ENCODE results near the gene BTNL2. TPM values are rescaled to one million over a fixed set of nuclear protein-coding genes. Genes with fewer than 3 reads are reported as not detected.
"Not testable (repeated sequence)": the region's sequence is repeated elsewhere in the genome, so short reads cannot be mapped to it uniquely, and the experiment has no call there.

The BTNL2 gene, protein sequence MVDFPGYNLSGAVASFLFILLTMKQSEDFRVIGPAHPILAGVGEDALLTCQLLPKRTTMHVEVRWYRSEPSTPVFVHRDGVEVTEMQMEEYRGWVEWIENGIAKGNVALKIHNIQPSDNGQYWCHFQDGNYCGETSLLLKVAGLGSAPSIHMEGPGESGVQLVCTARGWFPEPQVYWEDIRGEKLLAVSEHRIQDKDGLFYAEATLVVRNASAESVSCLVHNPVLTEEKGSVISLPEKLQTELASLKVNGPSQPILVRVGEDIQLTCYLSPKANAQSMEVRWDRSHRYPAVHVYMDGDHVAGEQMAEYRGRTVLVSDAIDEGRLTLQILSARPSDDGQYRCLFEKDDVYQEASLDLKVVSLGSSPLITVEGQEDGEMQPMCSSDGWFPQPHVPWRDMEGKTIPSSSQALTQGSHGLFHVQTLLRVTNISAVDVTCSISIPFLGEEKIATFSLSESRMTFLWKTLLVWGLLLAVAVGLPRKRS
- total RNA-seq (2014; rRNA removed; shearing (Covaris generic)), result not detected in 2 replicates

GRCh38 chr6:32406857-32407256 is at the start of gene BTNL2:
BTNL2 (minus strand) TSS chr6:32407181; CDS start chr6:32407123, 58 bp downstream.
- Histone ChIP-seq H3K27me3 (ENCODE audit: control insufficient read depth, insufficient read depth, low read length) (no peaks in the 10 kb centered on the region; the same call in 1 of the 2 replicates), H3K36me3 (replicated peaks; ENCODE audit: control insufficient read depth, insufficient read depth, low read length) (no peaks in the 10 kb centered on the region), H3K4me3 (ENCODE audit: insufficient read depth, low read depth, low read length) (no peak within 1 kb of the TSS)
- no peak for DNase-seq

- no peak for DNase-seq
- no peak overlapping the region for H3K4me3 ChIP-seq (ENCODE audit: insufficient read depth, low read depth, low read length)
- H3K27me3 ChIP-seq (ENCODE audit: control insufficient read depth, insufficient read depth, low read length), result no peaks in the 10 kb centered on the region; the same call in 1 of the 2 replicates
- no peaks in the 10 kb centered on the region for H3K36me3 ChIP-seq (replicated peaks; ENCODE audit: control insufficient read depth, insufficient read depth, low read length)
These were observed 42.2 kb upstream of the BTNL2 start for GRCh38 chr6:32449088-32449736.

DNA sequence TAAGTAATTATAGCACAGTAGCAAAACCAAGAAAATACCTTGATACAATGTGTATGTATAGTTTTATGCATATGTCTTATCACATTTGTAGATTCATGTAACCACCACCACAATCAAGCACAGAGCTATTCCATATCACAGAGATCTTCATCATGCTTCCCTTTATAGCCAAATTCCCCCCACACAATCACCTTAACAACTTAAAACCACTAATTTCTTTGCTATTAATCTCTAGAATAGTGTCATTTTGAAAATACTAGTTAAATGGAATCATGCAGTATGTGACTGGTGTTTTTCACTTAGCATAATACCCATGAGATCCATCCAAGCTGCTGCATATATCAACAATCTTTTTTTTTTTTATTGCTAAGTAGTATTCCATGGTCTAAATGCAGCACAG is 41.0 kb upstream of the BTNL2 start:
- Histone ChIP-seq H3K27me3 (ENCODE audit: control insufficient read depth, insufficient read depth, low read length) (no peaks in the 10 kb centered on the region; the same call in 1 of the 2 replicates), H3K4me3 (ENCODE audit: insufficient read depth, low read depth, low read length) (no peak overlapping the region), H3K36me3 (replicated peaks; ENCODE audit: control insufficient read depth, insufficient read depth, low read length) (no peaks in the 10 kb centered on the region)
- no peak for DNase-seq

- Histone ChIP-seq H3K4me3 (ENCODE audit: insufficient read depth, low read depth, low read length) (no peak overlapping the region), H3K36me3 (replicated peaks; ENCODE audit: control insufficient read depth, insufficient read depth, low read length) (no peaks in the 10 kb centered on the region)
These were observed 38.4 kb upstream of the BTNL2 start for GRCh38 chr6:32445321-32445854.

DNA sequence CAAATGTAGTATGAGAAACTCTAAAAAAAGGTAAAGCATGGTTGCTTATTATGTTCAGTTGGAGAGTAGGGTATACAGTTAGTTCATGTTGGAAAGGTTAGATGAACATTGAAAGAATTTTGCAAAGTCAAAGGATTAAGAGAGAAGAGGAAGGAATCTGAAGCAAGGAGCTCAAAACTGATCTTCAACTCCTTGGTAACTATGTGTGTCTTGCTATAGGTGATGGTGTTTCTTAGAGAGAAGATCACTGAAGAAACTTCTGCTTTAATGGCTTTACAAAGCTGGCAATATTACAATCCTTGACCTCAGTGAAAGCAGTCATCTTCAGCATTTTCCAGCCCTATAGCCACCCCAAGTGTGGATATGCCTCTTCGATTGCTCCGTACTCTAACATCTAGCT is 37.5 kb upstream of the BTNL2 start:
- Histone ChIP-seq H3K36me3 (replicated peaks; ENCODE audit: control insufficient read depth, insufficient read depth, low read length) (no peaks in the 10 kb centered on the region), H3K27me3 (ENCODE audit: control insufficient read depth, insufficient read depth, low read length) (no peaks in the 10 kb centered on the region; the same call in 1 of the 2 replicates), H3K4me3 (ENCODE audit: insufficient read depth, low read depth, low read length) (no peak overlapping the region)
- no peak for DNase-seq

More at GRCh38 chr6:32445321-32445854, 38.4 kb upstream of the BTNL2 start:
- DNase-seq, result no peak
- H3K27me3 ChIP-seq (ENCODE audit: control insufficient read depth, insufficient read depth, low read length), result no peaks in the 10 kb centered on the region; the same call in 1 of the 2 replicates

DNA sequence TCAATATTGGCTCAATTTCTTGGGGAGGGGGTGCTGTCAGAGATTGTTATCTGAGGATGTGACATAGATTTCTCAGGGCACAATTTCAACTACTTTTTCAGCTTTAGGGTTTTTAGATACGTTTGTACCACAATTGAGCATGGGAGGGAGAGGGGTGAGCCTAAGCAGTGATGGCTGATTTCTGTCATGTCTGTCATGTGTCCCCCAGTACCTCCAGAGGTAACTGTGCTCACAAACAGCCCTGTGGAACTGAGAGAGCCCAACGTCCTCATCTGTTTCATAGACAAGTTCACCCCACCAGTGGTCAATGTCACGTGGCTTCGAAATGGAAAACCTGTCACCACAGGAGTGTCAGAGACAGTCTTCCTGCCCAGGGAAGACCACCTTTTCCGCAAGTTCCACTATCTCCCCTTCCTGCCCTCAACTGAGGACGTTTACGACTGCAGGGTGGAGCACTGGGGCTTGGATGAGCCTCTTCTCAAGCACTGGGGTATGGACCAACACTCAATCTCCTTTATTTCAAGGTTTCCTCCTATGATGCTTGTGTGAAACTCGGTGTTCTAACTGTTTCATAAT is 36.1 kb upstream of the BTNL2 start:
- DNase-seq, result no peak

GRCh38 chr6:32442243-32442667 is 35.3 kb upstream of the BTNL2 start:
- Histone ChIP-seq H3K36me3 (replicated peaks; ENCODE audit: control insufficient read depth, insufficient read depth, low read length) (no peaks in the 10 kb centered on the region), H3K4me3 (ENCODE audit: insufficient read depth, low read depth, low read length) (no peak overlapping the region), H3K27me3 (ENCODE audit: control insufficient read depth, insufficient read depth, low read length) (no peaks in the 10 kb centered on the region; the same call in 1 of the 2 replicates)
- no peak for DNase-seq

More for the DNA sequence above, 36.1 kb upstream of the BTNL2 start:
- Histone ChIP-seq H3K27me3 (ENCODE audit: control insufficient read depth, insufficient read depth, low read length) (no peaks in the 10 kb centered on the region; the same call in 1 of the 2 replicates), H3K36me3 (replicated peaks; ENCODE audit: control insufficient read depth, insufficient read depth, low read length) (no peaks in the 10 kb centered on the region), H3K4me3 (ENCODE audit: insufficient read depth, low read depth, low read length) (no peak overlapping the region)

- H3K36me3 ChIP-seq (replicated peaks; ENCODE audit: control insufficient read depth, insufficient read depth, low read length), result no peaks in the 10 kb centered on the region
- no peak within 1 kb of the TSS for H3K4me3 ChIP-seq (ENCODE audit: insufficient read depth, low read depth, low read length)
- peak; percentile 79 for DNase-seq
- no peaks in the 10 kb centered on the region; the same call in 1 of the 2 replicates for H3K27me3 ChIP-seq (ENCODE audit: control insufficient read depth, insufficient read depth, low read length)
These were observed 32.7 kb upstream of the BTNL2 start, which contains the start of gene HLA-DRA for GRCh38 chr6:32439602-32440214. HLA-DRA (plus strand) TSS chr6:32439887; CDS start chr6:32439951, 64 bp downstream.

DNA sequence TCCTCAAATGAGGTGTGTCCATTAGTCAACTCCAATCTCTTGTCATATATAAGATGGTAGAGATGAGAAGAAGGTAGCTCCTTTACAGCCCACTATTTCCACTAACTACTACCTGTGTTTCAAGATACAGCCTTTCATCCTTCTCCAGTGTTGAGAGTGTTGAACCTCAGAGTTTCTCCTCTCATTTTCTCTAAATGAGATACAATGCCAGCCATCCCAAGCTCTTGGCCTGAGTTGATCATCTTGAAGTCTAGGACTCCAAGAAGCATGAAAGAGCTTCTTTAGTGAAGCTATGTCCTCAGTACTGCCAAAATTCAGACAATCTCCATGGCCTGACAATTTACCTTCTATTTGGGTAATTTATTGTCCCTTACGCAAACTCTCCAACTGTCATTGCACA is 32.2 kb upstream of the BTNL2 start:
- H3K27me3 ChIP-seq (ENCODE audit: control insufficient read depth, insufficient read depth, low read length), result no peaks in the 10 kb centered on the region; the same call in 1 of the 2 replicates
- no peak for DNase-seq
- H3K36me3 ChIP-seq (replicated peaks; ENCODE audit: control insufficient read depth, insufficient read depth, low read length), result no peaks in the 10 kb centered on the region
- no peak overlapping the region for H3K4me3 ChIP-seq (ENCODE audit: insufficient read depth, low read depth, low read length)

DNA sequence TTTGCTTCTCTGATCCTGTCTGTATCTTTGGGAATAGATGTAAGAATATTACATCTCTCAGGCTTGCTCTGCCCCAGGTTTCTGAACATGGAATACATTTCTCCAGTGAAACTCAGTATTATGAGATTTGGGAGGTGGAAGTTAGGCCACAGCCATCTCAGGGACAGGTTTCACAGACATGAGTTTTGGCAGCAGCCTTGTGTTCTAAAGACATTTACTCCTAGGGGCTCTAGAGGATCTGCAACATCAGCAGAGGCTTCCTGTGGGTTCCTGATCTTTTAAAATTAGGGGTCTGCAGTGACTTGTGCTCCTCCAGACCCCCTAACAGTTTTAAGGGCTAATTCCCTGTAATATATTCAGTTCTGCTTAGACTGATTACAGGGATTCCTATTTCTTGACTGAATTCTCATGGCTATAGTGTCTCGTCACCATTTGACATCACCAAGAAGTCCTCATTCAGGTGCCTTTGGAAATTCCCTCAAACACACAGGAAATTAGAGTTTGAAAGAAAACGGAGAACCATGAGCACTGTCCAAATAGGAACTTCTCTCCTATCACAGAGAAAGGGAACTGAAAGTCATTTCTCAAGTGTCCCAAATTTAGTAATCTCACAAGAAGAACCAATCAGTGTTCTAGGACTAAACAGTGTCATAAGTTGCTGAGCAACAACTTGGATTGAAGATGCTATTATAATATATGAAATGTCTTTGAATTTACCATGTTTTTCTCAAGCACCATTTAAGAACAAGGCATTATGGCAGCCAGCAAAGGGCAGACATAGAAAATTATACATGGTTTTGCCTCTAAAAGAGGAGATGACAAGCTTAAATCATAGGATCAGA is 30.2 kb upstream of the BTNL2 start:
- no peaks in the 10 kb centered on the region for H3K36me3 ChIP-seq (replicated peaks; ENCODE audit: control insufficient read depth, insufficient read depth, low read length)
- no peak overlapping the region for H3K4me3 ChIP-seq (ENCODE audit: insufficient read depth, low read depth, low read length)
- no peaks in the 10 kb centered on the region for H3K27me3 ChIP-seq (ENCODE audit: control insufficient read depth, insufficient read depth, low read length)
- DNase-seq, result no peak

DNA sequence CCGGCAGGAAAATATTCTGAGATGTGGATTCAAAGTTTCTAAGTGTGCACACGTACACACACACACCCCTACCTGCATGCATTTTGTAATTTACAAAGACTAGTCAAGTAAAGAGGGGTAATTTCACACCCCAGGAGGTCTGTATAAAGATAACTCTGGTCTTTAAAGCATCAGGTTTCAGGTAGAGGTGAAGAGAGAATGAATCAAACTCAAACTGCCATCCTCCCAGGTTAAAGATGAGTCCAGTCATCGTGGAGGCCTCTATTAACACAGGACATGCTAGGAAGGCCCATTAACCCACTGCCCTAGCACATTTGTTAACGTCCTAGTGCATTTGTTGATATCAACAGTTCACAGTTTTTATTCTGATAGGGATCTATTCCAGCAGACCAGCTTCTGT is 29.2 kb upstream of the BTNL2 start:
- H3K27me3 ChIP-seq (ENCODE audit: control insufficient read depth, insufficient read depth, low read length), result no peaks in the 10 kb centered on the region
- DNase-seq, result no peak
- no peak overlapping the region for H3K4me3 ChIP-seq (ENCODE audit: insufficient read depth, low read depth, low read length)
- no peaks in the 10 kb centered on the region for H3K36me3 ChIP-seq (replicated peaks; ENCODE audit: control insufficient read depth, insufficient read depth, low read length)

DNA sequence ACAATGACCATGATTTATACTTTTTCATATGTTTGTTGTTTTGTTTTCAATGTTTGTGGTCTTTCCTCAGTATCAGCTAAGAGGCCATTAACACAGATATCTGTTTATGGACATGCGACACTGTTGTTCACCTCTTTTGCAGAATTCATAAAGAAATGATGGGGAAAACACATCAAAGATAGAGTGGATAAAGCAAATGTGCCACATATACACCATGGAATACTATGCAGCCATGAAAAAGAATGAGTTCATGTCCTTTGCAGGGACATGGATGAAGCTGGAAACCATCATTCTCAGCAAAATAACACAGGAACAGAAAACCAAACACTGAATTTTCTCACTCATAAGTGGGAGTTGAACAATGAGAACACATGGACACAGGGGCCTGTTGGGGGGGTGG is 27.0 kb upstream of the BTNL2 start:
- not testable (repeated sequence) for DNase-seq; H3K27me3 ChIP-seq (ENCODE audit: control insufficient read depth, insufficient read depth, low read length); H3K36me3 ChIP-seq (replicated peaks; ENCODE audit: control insufficient read depth, insufficient read depth, low read length); H3K4me3 ChIP-seq (ENCODE audit: insufficient read depth, low read depth, low read length)

DNA sequence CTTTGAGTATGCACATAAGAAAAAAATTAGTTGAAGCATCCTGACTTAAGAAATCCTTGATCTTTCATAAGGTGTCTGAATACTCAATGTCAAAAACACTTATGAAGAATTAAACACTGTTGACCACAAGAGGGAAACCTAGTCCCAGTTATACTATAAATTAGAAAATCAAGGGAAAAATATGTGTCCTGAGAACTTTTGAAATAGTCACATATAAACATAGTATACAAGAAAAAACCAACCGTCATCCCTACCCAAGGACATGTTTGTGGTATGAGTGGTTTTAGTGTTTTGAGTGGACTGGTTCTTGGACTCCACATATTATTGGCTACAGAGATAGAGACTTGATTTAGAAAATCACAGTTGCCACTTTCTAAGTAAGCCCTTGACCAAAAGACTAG is 25.1 kb upstream of the BTNL2 start:
- H3K27me3 ChIP-seq (ENCODE audit: control insufficient read depth, insufficient read depth, low read length), result no peaks in the 10 kb centered on the region
- H3K4me3 ChIP-seq (ENCODE audit: insufficient read depth, low read depth, low read length), result no peak overlapping the region
- no peak for DNase-seq
- H3K36me3 ChIP-seq (replicated peaks; ENCODE audit: control insufficient read depth, insufficient read depth, low read length), result no peaks in the 10 kb centered on the region

Data from H7 (cell line).